PC-9 (cell line): ENCODE measurements around the gene SUSD5. TPM values are rescaled to one million over a fixed set of nuclear protein-coding genes. Genes with fewer than 3 reads are reported as not detected.

Experiments
- BruUV-seq: library from RNA; stranded (reverse); fragments of 400-500 nt; replicated peaks from 2 replicates; lab custom pipeline; 2021; lab: Mats Ljungman, UMichigan
- CTCF ChIA-PET: fragments of 300-600 bp; sonication (Branson Sonifier 250); formaldehyde crosslinking; loops from one replicate; lab custom pipeline; 2022; ENCODE audit warnings: antibody characterized with exemption; lab: Charles Lee
- POLR2A ChIA-PET: fragments of 300-600 bp; sonication (Branson Sonifier 250); formaldehyde crosslinking; loops from one replicate; lab custom pipeline; 2022; ENCODE audit warnings: antibody characterized with exemption; ENCODE audit not compliant: unreplicated experiment; lab: Charles Lee
- DNase-seq, 2 experiments: peaks; one replicate each; pipeline versions ENCODE4 v3.0.0 to v3.0.0-alpha.2; 2015 to 2022; ENCODE audit warnings: mixed read lengths in 1 of 2
- H2AFZ ChIP-seq: fragments of 200-600 bp; sonication (generic); 2 replicates; pipeline ENCODE4 v1.8.1; 2017; ENCODE audit warnings: antibody characterized with exemption
- H3F3A ChIP-seq: fragments of 200-600 bp; sonication (generic); 2 replicates; pipeline ENCODE4 v1.8.1; 2017; ENCODE audit warnings: antibody characterized with exemption, mild to moderate bottlenecking, low read depth; ENCODE audit not compliant: insufficient read depth
- H3K27ac ChIP-seq: fragments of 200-600 bp; sonication (generic); 2 replicates; pipeline ENCODE4 v1.6.1; 2016; ENCODE audit warnings: mixed run types
- H3K27me3 ChIP-seq: fragments of 200-600 bp; sonication (generic); 2 replicates; pipeline ENCODE4 v1.6.1; 2016; ENCODE audit warnings: low read depth, mixed run types; ENCODE audit not compliant: insufficient read depth
- H3K36me3 ChIP-seq: fragments of 200-600 bp; sonication (generic); 2 replicates; pipeline ENCODE4 v1.6.1; 2016; ENCODE audit warnings: low read depth, mixed run types
- H3K4me1 ChIP-seq: fragments of 200-600 bp; sonication (generic); replicated peaks from 2 replicates; pipeline ENCODE4 v1.6.1; 2016; ENCODE audit warnings: mixed run types; ENCODE audit not compliant: insufficient read depth
- H3K4me2 ChIP-seq: fragments of 200-600 bp; sonication (generic); 2 replicates; pipeline ENCODE4 v1.6.1; 2017; ENCODE audit warnings: mixed run types
- H3K4me3 ChIP-seq: fragments of 200-600 bp; sonication (generic); 2 replicates; pipeline ENCODE4 v1.6.1; 2016; ENCODE audit warnings: mixed run types
- H3K79me2 ChIP-seq: fragments of 200-600 bp; sonication (generic); 2 replicates; pipeline ENCODE4 v1.6.1; 2017; ENCODE audit warnings: low read depth, mixed run types
- H3K9me2 ChIP-seq: fragments of 200-600 bp; sonication (generic); 2 replicates; pipeline ENCODE4 v1.8.1; 2017; ENCODE audit warnings: mild to moderate bottlenecking; ENCODE audit not compliant: insufficient read depth
- H3K9me3 ChIP-seq: fragments of 200-600 bp; sonication (generic); 2 replicates; pipeline ENCODE4 v1.8.1; 2016; ENCODE audit warnings: low read depth; ENCODE audit not compliant: insufficient read depth
- H4K20me1 ChIP-seq: fragments of 200-600 bp; sonication (generic); 2 replicates; pipeline ENCODE4 v1.8.1; 2017; ENCODE audit not compliant: insufficient read depth
- EZH2 ChIP-seq: fragments of 200-600 bp; sonication (generic); IDR thresholded peaks from 2 replicates; pipeline ENCODE4 v1.8.0; 2017; ENCODE audit warnings: antibody characterized with exemption, low read depth
- intact Hi-C: fragments of 100-400 bp; cut with micrococcal nuclease; formaldehyde crosslinking; loops from one replicate; pipeline ENCODE4 v1.10.0; 2022; ENCODE audit not compliant: unreplicated experiment
- total RNA-seq: library from RNA; stranded (reverse); gene quantifications from 2 replicates; pipeline ENCODE4 v1.2.3, GENCODE V29; 2021
- TF ChIP-seq, protein P1 (sequence below): fragments of 200-600 bp; sonication (generic); conservative IDR thresholded peaks from 2 replicates; pipeline ENCODE4 v1.6.1; 2017; ENCODE audit warnings: mixed run types, antibody characterized with exemption, mild to moderate bottlenecking, moderate library complexity

SUSD5 gene
- total RNA-seq, 1 experiment from 2014 or later: 0.35 TPM

DNA sequence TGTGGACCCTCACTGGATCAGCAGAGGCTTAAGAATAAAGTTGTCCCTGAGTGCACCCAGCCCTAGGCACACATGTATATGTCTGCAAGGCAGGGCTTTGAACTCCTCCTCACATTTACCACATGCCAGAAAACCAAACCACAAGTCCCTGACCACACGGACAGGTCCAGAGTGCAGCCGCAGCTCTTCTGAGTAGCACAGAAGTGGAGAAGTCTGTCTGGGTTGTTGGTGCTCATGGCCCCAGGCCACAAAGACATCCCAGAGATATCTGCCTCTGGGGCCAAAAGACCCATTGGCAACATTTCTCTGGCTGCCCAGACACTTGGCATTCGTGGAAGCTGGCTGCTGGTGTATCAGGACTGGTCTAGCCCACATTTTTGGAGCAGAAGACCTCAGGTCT lies 17.4 kb downstream of the SUSD5 start:
- TF ChIP-seq EZH2: no peak
- TF ChIP-seq, protein P1, sequence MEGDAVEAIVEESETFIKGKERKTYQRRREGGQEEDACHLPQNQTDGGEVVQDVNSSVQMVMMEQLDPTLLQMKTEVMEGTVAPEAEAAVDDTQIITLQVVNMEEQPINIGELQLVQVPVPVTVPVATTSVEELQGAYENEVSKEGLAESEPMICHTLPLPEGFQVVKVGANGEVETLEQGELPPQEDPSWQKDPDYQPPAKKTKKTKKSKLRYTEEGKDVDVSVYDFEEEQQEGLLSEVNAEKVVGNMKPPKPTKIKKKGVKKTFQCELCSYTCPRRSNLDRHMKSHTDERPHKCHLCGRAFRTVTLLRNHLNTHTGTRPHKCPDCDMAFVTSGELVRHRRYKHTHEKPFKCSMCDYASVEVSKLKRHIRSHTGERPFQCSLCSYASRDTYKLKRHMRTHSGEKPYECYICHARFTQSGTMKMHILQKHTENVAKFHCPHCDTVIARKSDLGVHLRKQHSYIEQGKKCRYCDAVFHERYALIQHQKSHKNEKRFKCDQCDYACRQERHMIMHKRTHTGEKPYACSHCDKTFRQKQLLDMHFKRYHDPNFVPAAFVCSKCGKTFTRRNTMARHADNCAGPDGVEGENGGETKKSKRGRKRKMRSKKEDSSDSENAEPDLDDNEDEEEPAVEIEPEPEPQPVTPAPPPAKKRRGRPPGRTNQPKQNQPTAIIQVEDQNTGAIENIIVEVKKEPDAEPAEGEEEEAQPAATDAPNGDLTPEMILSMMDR: no peak
- CTCF ChIA-PET: no interaction called here
- no peak overlapping the region for H3K4me3 ChIP-seq
- no peaks in the 10 kb centered on the region for H3F3A ChIP-seq
- H3K9me2 ChIP-seq: no peaks in the 10 kb centered on the region
- intact Hi-C loops: no loop called here
- H3K36me3 ChIP-seq: no peaks in the 10 kb centered on the region
- no peak for DNase-seq
- no peak overlapping the region for H3K4me2 ChIP-seq
- no peak overlapping the region for H3K27ac ChIP-seq
- no peaks in the 10 kb centered on the region for H3K4me1 ChIP-seq
- H3K27me3 ChIP-seq: no peaks in the 10 kb centered on the region
- POLR2A ChIA-PET: no interaction called here
- no TSS peak for BruUV-seq
- no peaks in the 10 kb centered on the region for H3K79me2 ChIP-seq
- no peak overlapping the region for H2AFZ ChIP-seq
- H3K9me3 ChIP-seq: no peaks in the 10 kb centered on the region
- no peaks in the 10 kb centered on the region for H4K20me1 ChIP-seq

DNA sequence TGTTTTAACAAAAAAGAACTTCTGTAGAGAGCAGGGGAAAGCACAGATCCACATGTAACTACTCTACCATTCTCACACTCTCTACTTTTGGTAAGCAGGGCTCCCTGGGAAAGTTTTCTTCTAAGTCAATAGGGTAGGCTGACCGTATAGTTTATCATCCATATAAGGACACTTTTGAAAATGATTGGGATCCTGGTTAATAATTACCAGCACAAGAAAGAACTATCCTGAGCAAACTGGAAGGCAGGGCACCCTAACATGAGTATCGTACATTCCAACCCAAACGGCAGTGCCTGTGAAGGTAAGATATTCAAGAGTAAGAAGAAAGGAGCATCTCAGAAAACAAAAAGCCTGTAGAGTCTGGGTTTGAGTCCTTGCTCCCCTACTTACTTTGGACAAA lies 22.1 kb downstream of the SUSD5 start:
- Histone ChIP-seq H3K9me2 (no peaks in the 10 kb centered on the region), H3F3A (no peaks in the 10 kb centered on the region), H3K4me2 (no peak overlapping the region), H3K9me3 (no peaks in the 10 kb centered on the region), H4K20me1 (no peaks in the 10 kb centered on the region), H3K4me1 (no peaks in the 10 kb centered on the region), H3K4me3 (no peak overlapping the region), H3K36me3 (no peaks in the 10 kb centered on the region), H3K79me2 (no peaks in the 10 kb centered on the region), H3K27ac (no peak overlapping the region), H3K27me3 (no peaks in the 10 kb centered on the region), H2AFZ (no peak overlapping the region)
- POLR2A ChIA-PET: no interaction called here
- TF ChIP-seq, protein P1: no peak
- TF ChIP-seq EZH2: no peak
- CTCF ChIA-PET: no interaction called here
- BruUV-seq: no TSS peak
- intact Hi-C loops: no loop called here
- DNase-seq: no peak

DNA sequence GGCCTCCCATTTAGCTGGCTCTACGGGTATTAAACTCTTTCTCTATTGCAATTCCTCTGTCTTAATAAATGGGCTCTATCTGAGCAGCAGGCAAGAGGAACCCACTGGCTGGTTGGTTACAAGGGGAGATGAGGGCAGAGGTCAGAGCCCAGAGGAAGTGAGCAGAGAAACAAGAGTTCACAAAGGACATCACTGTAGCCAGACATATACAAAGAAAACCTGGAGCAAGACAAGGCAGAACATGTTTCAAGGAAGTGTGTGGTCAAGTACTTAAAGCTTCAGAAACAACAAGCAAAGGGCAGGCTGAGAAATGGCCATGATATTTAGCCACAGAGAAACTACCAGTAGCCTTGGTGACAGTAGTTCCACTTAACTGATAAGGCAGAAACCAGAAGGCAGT lies 24.3 kb downstream of the SUSD5 start:
- Histone ChIP-seq H3F3A (no peaks in the 10 kb centered on the region), H3K4me2 (no peak overlapping the region), H3K27ac (no peak overlapping the region), H3K9me3 (no peaks in the 10 kb centered on the region), H3K27me3 (no peaks in the 10 kb centered on the region), H3K79me2 (no peaks in the 10 kb centered on the region), H3K4me3 (no peak overlapping the region), H3K4me1 (no peaks in the 10 kb centered on the region), H3K36me3 (no peaks in the 10 kb centered on the region), H3K9me2 (no peaks in the 10 kb centered on the region), H4K20me1 (no peaks in the 10 kb centered on the region), H2AFZ (no peak overlapping the region)
- ChIA-PET POLR2A (no interaction called here), CTCF (interaction anchor here (0.5 kb wide), 1 partner anchor 64 kb away, joined by 4 read pairs; no protein-coding TSS in a partner anchor)
- intact Hi-C loops: no loop called here
- no TSS peak for BruUV-seq
- TF ChIP-seq, protein P1: no peak
- TF ChIP-seq EZH2: no peak
- no peak for DNase-seq
